GM15510 (cell line): Measurements from ENCODE around the gene B3GNT3.
A peak's percentile ranks its signal among the peaks of the same experiment; 100 is the strongest.

Experiments used
- POLR2A ChIP-seq: IDR thresholded peaks from 3 replicates; pipeline ENCODE4 v1.6.1; 2011; ENCODE audit warnings: borderline replicate concordance; ENCODE audit not compliant: insufficient read length; ENCODE audit errors: extremely low read depth

The B3GNT3 gene, protein sequence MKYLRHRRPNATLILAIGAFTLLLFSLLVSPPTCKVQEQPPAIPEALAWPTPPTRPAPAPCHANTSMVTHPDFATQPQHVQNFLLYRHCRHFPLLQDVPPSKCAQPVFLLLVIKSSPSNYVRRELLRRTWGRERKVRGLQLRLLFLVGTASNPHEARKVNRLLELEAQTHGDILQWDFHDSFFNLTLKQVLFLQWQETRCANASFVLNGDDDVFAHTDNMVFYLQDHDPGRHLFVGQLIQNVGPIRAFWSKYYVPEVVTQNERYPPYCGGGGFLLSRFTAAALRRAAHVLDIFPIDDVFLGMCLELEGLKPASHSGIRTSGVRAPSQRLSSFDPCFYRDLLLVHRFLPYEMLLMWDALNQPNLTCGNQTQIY

DNA sequence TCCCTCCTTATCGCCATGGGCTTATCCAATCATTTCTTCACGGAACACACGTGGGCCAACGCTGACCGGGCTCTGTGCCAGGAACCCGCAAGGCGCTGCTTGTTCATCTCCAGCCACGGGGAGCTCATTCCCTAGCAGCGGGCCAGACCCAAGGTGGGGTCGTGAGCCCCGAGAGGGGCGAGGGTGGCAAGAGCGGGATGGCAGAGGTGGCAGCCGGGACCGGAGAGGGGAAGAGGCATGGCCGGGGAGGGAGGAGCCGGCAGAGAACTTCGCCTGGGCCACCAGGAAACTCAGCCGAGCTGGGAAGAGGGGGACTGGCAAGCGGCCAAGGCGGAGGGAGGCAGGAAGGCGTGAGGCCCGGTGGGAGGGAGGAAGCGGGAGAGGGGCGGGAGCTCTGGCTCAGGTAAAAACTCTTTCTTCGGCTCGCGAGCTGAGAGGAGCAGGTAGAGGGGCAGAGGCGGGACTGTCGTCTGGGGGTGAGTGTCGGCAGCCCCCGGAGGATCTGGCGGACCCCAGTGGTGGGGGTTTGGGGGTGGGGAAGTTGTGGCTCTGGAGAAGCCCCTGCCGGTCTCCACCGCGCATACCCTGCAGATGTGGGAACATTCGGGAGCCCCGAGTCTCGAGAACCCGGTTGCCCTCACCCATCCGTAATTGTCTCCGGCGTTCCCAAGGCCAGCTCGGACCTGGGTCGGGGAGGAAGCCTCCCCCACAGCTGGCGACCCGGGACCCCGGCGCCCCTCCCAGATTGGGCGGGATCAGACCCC lies at the start of gene B3GNT3:
Gene B3GNT3, plus strand, starts transcription at position 408 of the 764 bp plus-strand sequence. CDS start 12,670 bp downstream, outside the sequence.
- TF ChIP-seq POLR2A: no peak

DNA sequence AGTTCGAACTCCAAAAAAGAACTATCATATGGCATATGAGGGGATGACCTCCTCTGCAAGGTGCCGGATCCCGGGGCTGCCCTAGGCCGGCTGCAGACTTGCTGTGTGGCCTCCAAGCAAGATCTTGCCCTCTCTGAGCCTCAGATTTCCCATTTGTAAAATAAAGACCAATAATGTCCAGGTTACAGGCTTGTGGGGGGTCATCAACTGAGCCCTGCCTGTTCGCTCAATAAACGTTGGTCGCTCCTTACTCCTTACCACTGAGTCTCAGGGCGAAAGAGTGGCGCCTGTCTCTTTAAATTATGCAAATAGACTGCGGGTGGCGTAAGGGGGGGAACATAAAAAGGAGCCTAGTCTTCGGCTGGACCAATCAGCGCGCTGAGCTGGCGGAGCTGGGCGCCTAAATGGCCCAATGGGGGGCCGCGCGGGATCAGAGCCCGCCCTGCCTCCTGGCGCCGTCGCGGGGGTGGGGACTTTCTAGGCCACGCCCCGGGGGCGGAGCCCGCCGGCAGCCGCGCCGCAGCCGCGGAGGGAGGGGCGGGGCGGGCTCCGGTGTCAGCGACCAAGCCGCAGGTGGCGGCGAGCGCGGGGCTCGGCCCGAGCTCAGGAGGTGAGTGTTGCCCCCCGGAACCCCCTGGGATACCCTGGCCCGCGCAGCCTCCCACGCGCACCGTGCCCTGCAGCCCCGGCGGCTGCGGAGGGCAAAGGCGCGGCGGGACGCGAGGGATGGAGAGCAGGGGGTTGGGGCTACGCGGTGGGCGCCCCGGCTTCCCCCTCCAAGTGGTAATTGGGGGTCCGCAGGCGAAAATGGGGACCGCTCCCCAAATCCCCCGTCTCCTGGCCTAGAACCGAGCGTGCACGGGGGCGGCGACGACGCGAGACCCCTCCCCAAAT lies 47.5 kb upstream of the B3GNT3 start:
- TF ChIP-seq POLR2A: peak; percentile 51

DNA sequence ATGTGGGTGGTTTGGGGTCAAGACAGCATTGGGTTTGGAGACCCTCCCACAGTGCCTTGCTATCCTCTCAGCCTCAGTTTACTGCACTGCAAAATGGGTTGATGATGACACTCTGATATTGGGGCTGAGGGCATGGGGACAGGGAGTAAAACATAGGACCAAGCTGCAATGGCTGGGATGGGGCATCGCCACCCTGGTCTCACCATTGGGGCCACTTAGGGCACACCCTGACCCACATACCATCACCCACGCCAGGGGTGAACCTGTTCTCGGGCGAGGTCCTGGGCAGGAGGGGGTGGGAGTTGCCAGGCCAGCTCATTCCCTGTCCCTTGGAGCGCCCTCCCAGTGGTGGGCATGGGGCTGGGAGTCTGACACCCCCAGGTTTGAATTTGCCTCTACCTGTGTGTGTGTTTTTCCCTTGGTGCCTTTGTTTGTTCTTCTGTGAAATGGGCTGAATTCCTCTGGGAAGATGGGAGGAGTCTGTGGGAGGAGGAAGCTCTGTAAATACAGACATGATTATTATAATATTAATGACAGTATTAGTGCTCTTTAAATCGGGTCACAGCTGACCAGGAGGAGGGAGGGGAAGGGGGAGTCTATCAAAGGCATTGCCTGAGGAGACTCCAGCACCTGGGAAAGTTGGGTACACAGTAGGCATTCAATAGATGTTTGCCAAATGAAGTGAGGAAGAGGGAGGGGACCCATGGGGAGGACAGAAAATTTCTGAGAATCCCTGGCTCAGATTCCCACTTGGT lies 45.9 kb upstream of the B3GNT3 start:
- no peak for TF ChIP-seq POLR2A

DNA sequence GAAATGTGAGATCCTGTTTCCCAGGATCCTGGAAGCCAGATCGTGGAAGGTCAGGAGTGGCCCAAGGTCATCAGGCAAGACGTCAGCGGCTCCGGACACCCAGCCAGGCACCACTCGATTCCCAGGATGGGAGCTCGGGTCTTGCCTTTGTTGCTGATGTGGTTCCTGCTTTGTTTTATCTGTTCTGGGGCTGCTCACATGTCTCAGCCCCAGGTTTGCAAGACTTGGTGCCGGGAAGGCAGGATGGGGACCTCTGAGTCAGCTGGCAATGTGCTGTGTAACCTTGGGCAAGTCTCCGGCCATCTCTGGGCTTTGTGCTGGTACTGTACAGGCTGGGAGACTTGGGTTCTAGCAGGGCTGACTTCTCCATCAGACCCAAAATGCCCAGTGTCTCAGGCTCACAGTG lies 45.0 kb upstream of the B3GNT3 start:
- TF ChIP-seq POLR2A: no peak

DNA sequence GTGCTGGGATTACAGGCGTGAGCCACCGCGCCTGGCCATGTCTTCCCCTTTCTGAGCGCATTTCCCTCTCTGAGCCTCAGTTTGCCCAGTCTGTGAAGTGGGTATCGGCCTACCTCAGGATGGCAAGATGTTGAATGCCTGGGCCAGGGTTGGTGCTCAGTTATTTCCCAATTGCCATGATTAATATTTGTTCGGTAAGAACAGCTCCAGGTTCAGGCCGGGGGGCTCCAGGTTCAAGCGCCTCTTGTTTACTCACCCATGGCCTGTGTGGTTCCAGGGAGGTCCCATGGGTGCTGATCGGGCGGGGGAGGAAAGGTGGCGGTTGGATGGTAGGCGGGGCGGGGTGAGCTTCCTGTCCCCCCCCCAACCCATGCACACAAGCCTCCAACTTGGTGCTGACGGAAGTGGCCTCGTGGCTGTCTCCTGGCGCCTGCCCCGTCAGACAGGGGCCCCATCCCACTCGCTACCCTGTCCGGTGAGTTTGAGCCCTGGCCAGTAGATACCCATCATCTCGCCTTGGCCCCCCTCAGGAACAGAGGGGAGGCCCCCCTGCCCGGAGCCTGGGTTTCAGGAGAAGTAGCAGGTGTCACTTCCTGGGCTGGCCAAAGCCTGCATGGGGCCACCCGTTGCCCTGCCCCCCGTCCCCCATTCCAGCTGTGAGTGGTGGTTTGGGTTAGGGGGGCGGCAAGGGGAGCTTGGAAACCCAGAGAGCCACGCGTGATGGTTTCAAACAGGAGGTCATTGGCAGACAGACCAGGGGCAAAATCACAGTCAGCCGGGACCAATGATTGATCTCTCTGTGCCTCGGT lies 43.6 kb upstream of the B3GNT3 start, which contains the start of gene FCHO1:
Gene FCHO1, plus strand, starts transcription at position 375 of the 809 bp plus-strand sequence. CDS start 3,688 bp downstream, outside the sequence.
- TF ChIP-seq POLR2A: peak; percentile 59

DNA sequence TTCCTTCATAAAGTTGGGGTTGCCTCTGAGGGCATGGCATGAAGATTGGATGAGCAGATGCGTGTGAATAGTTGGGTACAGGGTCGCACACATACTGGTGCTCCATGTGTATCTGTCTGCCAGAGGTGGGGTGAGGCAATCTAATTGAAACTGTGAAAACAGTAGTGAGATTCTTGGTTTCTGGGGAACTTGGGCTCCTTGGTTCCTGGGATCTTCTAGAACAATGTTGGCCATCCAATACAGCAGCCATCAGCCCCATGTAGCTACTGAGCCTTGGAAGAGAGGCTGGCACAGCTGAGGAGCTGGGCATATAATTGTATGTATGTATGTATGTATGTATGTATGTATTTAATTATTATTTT lies 43.0 kb upstream of the B3GNT3 start:
- no peak for TF ChIP-seq POLR2A

DNA sequence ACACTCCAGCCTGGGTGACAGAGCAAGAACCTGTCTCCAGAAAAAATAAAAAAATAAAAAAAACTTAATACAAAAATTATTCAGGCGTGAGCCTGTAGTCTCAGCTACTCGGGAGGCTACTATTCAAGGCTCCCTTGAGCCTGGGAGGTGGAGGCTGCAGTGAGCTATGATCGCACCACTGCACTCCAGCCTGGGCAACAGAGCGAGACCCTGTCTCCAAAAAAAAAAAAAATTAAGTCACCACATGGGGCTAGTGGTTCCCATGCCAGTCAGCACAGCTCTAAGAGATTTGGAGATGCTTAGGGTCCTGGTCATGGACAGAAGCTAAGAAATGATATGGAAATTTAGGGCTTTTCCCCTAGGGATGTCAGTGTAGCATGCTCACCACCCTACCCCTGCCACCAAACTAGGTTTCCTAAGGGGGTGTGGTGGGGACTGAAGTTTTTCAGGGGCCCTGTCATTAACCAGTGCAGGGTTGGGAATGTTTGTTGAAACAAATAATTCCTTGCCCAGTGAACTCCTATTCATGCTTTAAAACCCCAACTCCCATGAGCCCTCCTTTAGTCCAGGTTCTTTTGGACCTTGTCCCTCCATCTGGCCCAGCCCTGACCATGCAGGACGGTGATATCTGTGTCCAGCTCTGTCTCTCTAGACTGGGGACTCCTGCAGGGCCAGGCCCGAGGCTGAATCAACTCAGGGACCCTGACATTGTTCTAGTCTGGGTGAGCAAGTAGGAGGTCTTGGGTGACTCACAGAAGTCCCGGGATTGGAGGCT lies 41.9 kb upstream of the B3GNT3 start:
- no peak for TF ChIP-seq POLR2A

DNA sequence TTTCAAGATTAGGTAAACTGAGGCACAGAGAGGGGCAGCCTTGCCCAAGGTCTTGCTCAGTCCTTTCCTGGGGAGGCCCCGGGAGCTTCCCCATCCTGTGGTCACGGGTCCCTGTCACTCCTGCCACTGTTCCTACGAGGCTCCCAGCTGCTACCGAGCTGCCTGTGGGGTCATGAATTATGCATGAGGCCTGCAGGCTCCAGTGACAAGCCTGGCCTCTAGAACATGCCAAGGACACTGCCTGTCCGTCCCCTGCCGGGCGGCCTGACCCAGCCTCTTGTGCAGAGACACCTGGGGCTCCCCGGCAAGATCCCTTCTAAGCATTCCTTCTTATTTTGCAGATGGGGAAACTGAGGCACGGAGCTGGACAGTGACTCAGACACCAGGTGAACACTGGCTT lies 41.0 kb upstream of the B3GNT3 start:
- TF ChIP-seq POLR2A: no peak

DNA sequence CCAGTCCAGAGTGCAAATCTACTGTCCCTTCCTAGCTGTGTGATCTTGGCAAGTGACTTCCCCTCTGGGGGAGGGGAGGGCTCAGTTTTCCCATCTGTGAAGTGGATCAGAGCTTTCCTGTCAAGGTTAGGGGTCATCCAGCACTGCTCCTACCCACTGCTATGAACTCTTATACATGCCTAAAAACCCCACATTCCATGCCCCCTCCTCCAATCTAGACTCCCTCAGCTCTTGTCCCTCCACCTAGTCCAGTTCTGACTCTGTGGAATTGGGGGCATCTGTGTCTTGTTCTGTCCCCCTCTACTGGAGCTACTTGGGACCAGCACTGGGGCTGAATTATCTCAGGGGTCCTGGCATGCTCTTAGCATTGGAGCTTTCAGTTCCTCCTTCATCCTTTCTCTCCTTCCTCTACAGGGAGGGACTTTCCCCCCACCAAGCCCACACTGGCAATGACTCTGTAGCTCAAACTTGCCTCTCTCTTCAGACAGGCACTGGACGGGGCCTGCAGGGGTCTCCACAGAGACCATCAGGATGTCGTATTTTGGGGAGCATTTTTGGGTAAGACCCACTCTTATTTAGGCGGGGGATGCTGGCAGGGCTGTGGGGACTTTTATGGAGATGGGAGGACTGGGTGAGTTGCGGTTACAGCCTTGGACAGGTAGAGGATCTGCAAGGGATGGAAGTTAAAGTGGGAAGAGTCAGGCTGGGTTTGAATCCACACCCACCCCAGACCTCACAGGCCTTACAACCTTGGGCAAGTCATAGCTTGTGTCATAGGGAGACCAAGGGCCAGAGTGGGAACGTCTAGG lies 40.1 kb upstream of the B3GNT3 start:
- TF ChIP-seq POLR2A: no peak

DNA sequence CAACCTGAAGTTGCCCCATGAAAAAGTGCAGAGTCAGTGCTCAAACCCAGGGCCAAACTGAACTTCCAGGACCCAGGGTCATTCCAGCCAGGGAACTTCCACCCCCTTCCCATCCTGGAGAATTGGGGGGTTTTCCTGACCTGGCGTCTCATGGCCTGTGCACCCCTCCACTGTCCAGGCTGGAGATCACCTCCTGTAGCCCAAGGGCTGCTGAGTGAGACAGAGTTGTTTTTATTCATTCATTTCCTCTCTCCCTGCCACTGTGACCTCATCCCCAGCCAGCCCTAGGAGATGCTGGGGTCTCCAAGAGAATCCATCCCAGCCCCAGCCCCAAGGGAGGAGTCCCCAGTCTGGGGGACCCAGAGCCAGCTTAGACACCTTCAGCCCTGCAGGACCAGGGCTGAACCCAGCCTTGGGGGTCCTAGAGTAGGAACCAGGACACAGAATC lies 39.5 kb upstream of the B3GNT3 start:
- TF ChIP-seq POLR2A: no peak

DNA sequence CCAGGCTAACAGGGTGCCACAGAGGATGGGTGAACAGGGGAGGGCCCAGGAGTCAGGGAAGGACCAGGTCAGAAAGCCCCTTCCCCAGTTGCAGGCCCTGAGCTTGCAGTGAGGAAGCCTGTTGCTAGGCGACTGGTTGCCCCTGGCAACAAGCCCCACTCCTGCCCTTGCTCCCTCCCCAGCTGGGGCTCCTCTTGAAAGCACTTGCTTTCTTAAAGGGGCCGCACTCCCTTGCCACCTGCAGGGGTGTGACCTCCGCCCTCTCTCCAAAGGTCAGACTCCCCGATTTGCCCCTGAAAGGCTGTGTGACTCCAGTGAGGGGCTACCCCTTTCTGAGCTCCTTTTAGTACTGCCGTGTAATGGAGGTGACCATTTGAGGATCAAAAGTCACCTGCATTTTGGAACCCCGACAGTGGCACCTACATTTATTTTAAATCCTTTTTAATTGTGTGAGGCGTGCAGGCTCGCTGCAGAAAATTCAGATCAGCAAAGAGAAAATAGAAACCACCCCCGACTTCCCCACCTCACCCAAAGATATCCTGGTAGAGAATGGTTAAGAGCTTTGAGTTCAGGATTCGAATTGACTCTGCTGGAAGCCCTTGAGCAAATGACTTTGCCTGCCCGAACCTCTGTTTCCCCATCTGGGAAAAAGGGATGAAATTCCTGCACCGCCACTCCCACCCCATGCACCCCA lies 38.8 kb upstream of the B3GNT3 start:
- no peak for TF ChIP-seq POLR2A

DNA sequence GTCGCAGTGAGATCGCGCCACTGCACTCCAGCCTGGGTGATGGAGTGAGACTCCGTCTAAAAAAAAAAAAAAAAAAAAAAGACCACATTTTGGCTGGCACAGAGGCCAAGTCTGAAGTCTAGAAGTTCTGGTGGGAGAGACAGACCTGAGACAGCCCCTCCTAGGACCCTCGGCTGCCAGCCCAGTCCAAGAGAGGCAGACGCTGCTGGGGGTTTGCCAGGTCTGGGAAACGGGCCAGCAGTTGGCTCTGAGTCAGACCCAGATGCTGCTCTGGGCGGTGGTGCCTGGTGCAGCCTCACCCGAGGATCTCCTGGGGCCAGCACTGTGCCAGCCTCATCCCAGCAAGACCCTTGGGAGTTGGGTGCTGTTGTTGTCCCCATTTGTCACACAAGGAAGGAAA lies 37.8 kb upstream of the B3GNT3 start:
- TF ChIP-seq POLR2A: no peak

DNA sequence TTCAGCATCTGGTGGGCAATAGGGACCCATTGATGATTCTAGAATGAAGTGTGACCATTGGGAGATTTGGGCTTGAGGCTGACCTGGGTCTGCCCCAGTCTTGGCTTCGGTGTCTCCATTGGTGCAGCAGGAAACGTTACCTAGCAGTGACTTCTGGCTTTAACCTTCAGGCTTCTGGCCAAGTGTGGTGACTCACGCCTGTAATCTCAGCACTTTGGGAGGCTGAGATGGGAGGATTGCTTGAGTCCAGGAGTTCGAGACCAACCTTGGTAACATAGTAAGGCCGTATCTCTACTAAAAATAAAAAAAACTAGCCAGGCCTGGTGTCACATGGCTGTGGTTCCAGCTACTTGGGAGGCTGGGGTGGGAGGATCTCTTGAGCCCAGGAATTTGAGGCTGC lies 36.4 kb upstream of the B3GNT3 start:
- TF ChIP-seq POLR2A: no peak
